SK-N-SH treated with all-trans-retinoic acid at 6 μM for 48 hours (cell line): Measurements from ENCODE around the gene GPR68.

Experiments used
- ATAC-seq: fragments of 200-7000 bp; cut with Tn5 transposase; 3 replicates; pipeline ENCODE4 v1.9.1; 2020; ENCODE audit warnings: mild to moderate bottlenecking, moderate library complexity
- ARNTL ChIP-seq: fragments of 450-650 bp; formaldehyde crosslinking; IDR thresholded peaks from 2 replicates; pipeline ENCODE4 v1.5.0; 2020; ENCODE audit warnings: low read depth, mild to moderate bottlenecking, moderate library complexity, borderline replicate concordance
- BACH2 ChIP-seq: fragments of 250-450 bp; sonication (Bioruptor Pico); IDR thresholded peaks from 2 replicates; pipeline ENCODE4 v1.9.0; 2021; ENCODE audit warnings: mild to moderate bottlenecking, borderline replicate concordance
- CREB5 ChIP-seq: fragments of 250-450 bp; sonication (Bioruptor Pico); IDR thresholded peaks from 2 replicates; pipeline ENCODE4 v1.5.1; 2020; ENCODE audit warnings: low read depth, mild to moderate bottlenecking, moderate library complexity
- CSDC2 ChIP-seq: fragments of 250-450 bp; sonication (Bioruptor Pico); IDR thresholded peaks from 2 replicates; pipeline ENCODE4 v1.5.0; 2020; ENCODE audit warnings: mild to moderate bottlenecking, moderate library complexity
- GLIS3 ChIP-seq: fragments of 250-450 bp; sonication (Bioruptor Pico); IDR thresholded peaks from 2 replicates; pipeline ENCODE4 v1.5.0; 2020; ENCODE audit warnings: mild to moderate bottlenecking, moderate library complexity
- ISL1 ChIP-seq: fragments of 250-450 bp; sonication (Bioruptor Pico); IDR thresholded peaks from 2 replicates; pipeline ENCODE4 v2.1.2; 2022; ENCODE audit warnings: mild to moderate bottlenecking, moderate library complexity
- OSR1 ChIP-seq: fragments of 250-450 bp; sonication (Bioruptor Pico); IDR thresholded peaks from 2 replicates; pipeline ENCODE4 v1.8.0; 2022; ENCODE audit warnings: moderate library complexity, mild to moderate bottlenecking, inconsistent platforms
- PATZ1 ChIP-seq: fragments of 250-450 bp; sonication (Bioruptor Pico); IDR thresholded peaks from 2 replicates; pipeline ENCODE4 v1.8.0; 2020; ENCODE audit warnings: mild to moderate bottlenecking, moderate library complexity, borderline replicate concordance
- RARB ChIP-seq: fragments of 250-450 bp; sonication (Bioruptor Pico); IDR thresholded peaks from 2 replicates; pipeline ENCODE4 v1.8.0; 2021; ENCODE audit warnings: mild to moderate bottlenecking, moderate library complexity
- SNAI2 ChIP-seq: fragments of 250-450 bp; sonication (Bioruptor Pico); IDR thresholded peaks from 2 replicates; pipeline ENCODE4 v1.5.0; 2020; ENCODE audit warnings: mild to moderate bottlenecking, moderate library complexity
- TCF4 ChIP-seq: fragments of 250-450 bp; sonication (Bioruptor Pico); IDR thresholded peaks from 2 replicates; pipeline ENCODE4 v1.8.0; 2021; ENCODE audit warnings: mild to moderate bottlenecking, moderate library complexity, borderline replicate concordance
- TOX ChIP-seq: fragments of 250-450 bp; sonication (Bioruptor Pico); IDR thresholded peaks from 2 replicates; pipeline ENCODE4 v1.8.0; 2021; ENCODE audit warnings: mild to moderate bottlenecking, moderate library complexity, borderline replicate concordance
- ZC3H10 ChIP-seq: fragments of 250-450 bp; sonication (Bioruptor Pico); IDR thresholded peaks from 2 replicates; pipeline ENCODE4 v1.5.1; 2021; ENCODE audit warnings: mild to moderate bottlenecking, moderate library complexity
- ZFP3 ChIP-seq: fragments of 250-450 bp; sonication (Bioruptor Pico); IDR thresholded peaks from 2 replicates; pipeline ENCODE4 v1.5.0; 2020; ENCODE audit warnings: mild to moderate bottlenecking, moderate library complexity
- ZFP30 ChIP-seq: fragments of 450-650 bp; formaldehyde crosslinking; IDR thresholded peaks from 2 replicates; pipeline ENCODE4 v1.5.0; 2022; ENCODE audit warnings: mild to moderate bottlenecking, moderate library complexity
- ZNF565 ChIP-seq: fragments of 450-650 bp; formaldehyde crosslinking; conservative IDR thresholded peaks from 2 replicates; pipeline ENCODE4 v1.5.0; 2020; ENCODE audit warnings: low read depth, mild to moderate bottlenecking, moderate library complexity
- TF ChIP-seq, protein P1 (sequence below): fragments of 250-450 bp; sonication (Bioruptor Pico); IDR thresholded peaks from 2 replicates; pipeline ENCODE4 v1.5.0; 2020; ENCODE audit warnings: mild to moderate bottlenecking, moderate library complexity
- TF ChIP-seq, protein P2 (sequence below): fragments of 250-450 bp; sonication (Bioruptor Pico); IDR thresholded peaks from 2 replicates; pipeline ENCODE4 v1.5.1; 2021; ENCODE audit warnings: mild to moderate bottlenecking, moderate library complexity

The GPR68 gene

DNA sequence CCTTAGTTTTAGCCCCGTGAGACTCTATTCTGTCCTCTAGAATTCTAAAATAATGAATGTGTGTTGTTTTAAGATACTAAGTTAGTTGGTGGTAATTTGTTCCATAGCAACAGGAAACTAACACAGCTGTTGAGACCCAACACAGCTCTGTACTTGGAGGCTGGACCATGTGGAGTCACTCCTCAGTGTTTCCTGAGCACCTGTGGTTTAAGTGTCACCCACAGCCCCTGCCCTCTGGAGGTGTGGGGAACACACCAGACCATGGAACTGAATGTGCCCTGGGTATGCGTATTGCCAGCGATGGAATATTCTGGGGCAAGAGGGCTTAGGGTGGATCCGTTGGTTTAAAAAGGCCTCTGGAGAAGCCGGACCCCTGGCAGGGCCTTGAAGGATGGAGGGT is 16.6 kb upstream of the GPR68 start:
- TF ChIP-seq PATZ1 (CRISPR knock-in tag) (no peak), ZFP30 (CRISPR knock-in tag) (no peak), GLIS3 (CRISPR knock-in tag) (no peak), ISL1 (CRISPR knock-in tag) (no peak), TCF4 (no peak)
- ATAC-seq, result no peak

DNA sequence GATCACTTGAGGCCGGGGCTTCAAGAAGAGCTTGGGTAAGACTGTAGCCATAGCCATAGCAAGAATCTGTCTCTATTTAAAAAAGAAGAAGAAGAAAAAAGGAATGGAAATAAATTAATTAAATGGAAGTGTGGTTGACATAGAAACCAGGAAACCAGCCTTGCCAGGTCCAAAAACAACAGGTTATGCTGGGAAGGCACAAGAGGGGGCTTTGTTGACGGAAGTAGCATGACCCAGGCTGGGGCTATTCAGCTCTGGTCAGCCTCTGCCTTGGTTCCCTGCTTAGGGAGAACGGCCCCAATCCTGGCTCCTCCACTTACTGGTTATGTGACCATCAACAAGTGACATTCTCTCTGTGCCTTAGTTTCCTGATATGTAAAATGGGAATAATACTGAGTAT is 14.4 kb upstream of the GPR68 start:
- no peak for ATAC-seq
- TF ChIP-seq CSDC2 (CRISPR knock-in tag) (no peak), PATZ1 (CRISPR knock-in tag) (no peak), TCF4 (no peak), ZC3H10 (no peak), SNAI2 (CRISPR knock-in tag) (no peak), ZNF565 (CRISPR knock-in tag) (no peak), ZFP3 (CRISPR knock-in tag) (no peak), ZFP30 (CRISPR knock-in tag) (no peak), OSR1 (CRISPR knock-in tag) (no peak), TOX (CRISPR knock-in tag) (no peak), ISL1 (CRISPR knock-in tag) (no peak)
- TF ChIP-seq, protein P1, sequence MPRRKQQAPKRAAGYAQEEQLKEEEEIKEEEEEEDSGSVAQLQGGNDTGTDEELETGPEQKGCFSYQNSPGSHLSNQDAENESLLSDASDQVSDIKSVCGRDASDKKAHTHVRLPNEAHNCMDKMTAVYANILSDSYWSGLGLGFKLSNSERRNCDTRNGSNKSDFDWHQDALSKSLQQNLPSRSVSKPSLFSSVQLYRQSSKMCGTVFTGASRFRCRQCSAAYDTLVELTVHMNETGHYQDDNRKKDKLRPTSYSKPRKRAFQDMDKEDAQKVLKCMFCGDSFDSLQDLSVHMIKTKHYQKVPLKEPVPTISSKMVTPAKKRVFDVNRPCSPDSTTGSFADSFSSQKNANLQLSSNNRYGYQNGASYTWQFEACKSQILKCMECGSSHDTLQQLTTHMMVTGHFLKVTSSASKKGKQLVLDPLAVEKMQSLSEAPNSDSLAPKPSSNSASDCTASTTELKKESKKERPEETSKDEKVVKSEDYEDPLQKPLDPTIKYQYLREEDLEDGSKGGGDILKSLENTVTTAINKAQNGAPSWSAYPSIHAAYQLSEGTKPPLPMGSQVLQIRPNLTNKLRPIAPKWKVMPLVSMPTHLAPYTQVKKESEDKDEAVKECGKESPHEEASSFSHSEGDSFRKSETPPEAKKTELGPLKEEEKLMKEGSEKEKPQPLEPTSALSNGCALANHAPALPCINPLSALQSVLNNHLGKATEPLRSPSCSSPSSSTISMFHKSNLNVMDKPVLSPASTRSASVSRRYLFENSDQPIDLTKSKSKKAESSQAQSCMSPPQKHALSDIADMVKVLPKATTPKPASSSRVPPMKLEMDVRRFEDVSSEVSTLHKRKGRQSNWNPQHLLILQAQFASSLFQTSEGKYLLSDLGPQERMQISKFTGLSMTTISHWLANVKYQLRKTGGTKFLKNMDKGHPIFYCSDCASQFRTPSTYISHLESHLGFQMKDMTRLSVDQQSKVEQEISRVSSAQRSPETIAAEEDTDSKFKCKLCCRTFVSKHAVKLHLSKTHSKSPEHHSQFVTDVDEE (CRISPR knock-in tag), result no peak
- TF ChIP-seq, all 23 proteins: peak for 0

- ATAC-seq, result no peak
- TF ChIP-seq RARB (CRISPR knock-in tag) (no peak), CSDC2 (CRISPR knock-in tag) (no peak), BACH2 (CRISPR knock-in tag) (no peak), ZC3H10 (no peak), CREB5 (CRISPR knock-in tag) (no peak), GLIS3 (CRISPR knock-in tag) (no peak), ARNTL (CRISPR knock-in tag) (no peak)
- TF ChIP-seq, protein P2, sequence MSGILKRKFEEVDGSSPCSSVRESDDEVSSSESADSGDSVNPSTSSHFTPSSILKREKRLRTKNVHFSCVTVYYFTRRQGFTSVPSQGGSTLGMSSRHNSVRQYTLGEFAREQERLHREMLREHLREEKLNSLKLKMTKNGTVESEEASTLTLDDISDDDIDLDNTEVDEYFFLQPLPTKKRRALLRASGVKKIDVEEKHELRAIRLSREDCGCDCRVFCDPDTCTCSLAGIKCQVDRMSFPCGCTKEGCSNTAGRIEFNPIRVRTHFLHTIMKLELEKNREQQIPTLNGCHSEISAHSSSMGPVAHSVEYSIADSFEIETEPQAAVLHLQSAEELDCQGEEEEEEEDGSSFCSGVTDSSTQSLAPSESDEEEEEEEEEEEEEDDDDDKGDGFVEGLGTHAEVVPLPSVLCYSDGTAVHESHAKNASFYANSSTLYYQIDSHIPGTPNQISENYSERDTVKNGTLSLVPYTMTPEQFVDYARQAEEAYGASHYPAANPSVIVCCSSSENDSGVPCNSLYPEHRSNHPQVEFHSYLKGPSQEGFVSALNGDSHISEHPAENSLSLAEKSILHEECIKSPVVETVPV (CRISPR knock-in tag), result no peak
- TF ChIP-seq, protein P1 (CRISPR knock-in tag), result no peak
These were observed 13.6 kb upstream of the GPR68 start for GRCh38 chr14:91258011-91258618.
